ENCODE measurements around the gene COL6A2. TPM values are rescaled to one million over a fixed set of nuclear protein-coding genes. Genes with fewer than 3 reads are reported as not detected.

COL6A2 gene
- total RNA-seq, 1 donor from 2014 or later = 888 TPM

GRCh38 chr21:46114963-46115362 is 17.1 kb downstream of the COL6A2 start:
- DNase-seq = no peak

GRCh38 chr21:46115441-46116188 is 17.7 kb downstream of the COL6A2 start:
- no peak for DNase-seq

GRCh38 chr21:46116189-46116775 is 18.4 kb downstream of the COL6A2 start:
- DNase-seq = no peak

GRCh38 chr21:46116776-46117585 is 19.1 kb downstream of the COL6A2 start:
- no peak for DNase-seq

GRCh38 chr21:46117586-46118315 is 19.8 kb downstream of the COL6A2 start:
- DNase-seq = no peak

GRCh38 chr21:46118316-46119143 is 20.6 kb downstream of the COL6A2 start:
- DNase-seq = no peak

GRCh38 chr21:46119144-46119636 is 21.3 kb downstream of the COL6A2 start:
- no peak for DNase-seq

- no peak for DNase-seq
Measured at GRCh38 chr21:46119637-46120271, 21.8 kb downstream of the COL6A2 start.

- no peak for DNase-seq
Measured at GRCh38 chr21:46120301-46121285, 22.7 kb downstream of the COL6A2 start.

- no peak for DNase-seq
Measured at GRCh38 chr21:46121286-46122221, 23.6 kb downstream of the COL6A2 start.

- no peak for DNase-seq
Measured at GRCh38 chr21:46122237-46122671, 24.3 kb downstream of the COL6A2 start.

- DNase-seq = no peak
Measured at GRCh38 chr21:46122758-46123683, 25.1 kb downstream of the COL6A2 start.

GRCh38 chr21:46124083-46124925 is 26.4 kb downstream of the COL6A2 start:
- no peak for DNase-seq

- DNase-seq = no peak
Measured at GRCh38 chr21:46124926-46125845, 27.3 kb downstream of the COL6A2 start.

GRCh38 chr21:46125846-46126301 is 28.0 kb downstream of the COL6A2 start:
- DNase-seq = no peak
